H9 (cell line): ENCODE data around the gene SLC13A4. TPM values are rescaled to one million over a fixed set of nuclear protein-coding genes. Genes with fewer than 3 reads are reported as not detected.
A peak's percentile ranks its signal among the peaks of the same experiment; 100 is the strongest.

Experiments
- DNase-seq: peaks from one replicate; pipeline ENCODE4 v3.0.0-alpha.2; 2017
- H2AFZ ChIP-seq: one replicate; pipeline ENCODE4 v1.6.1; 2013; ENCODE audit warnings: mild to moderate bottlenecking, low read length, control low read depth, moderate library complexity
- H2AK5ac ChIP-seq: 2 replicates; pipeline ENCODE4 v1.6.1; 2013; ENCODE audit warnings: low read length, control low read depth, mixed read lengths; ENCODE audit not compliant: insufficient read length
- H2BK120ac ChIP-seq: one replicate; pipeline ENCODE4 v1.6.1; 2013; ENCODE audit warnings: low read depth, mild to moderate bottlenecking, low read length, control low read depth, inconsistent platforms; ENCODE audit not compliant: poor library complexity, severe bottlenecking
- H2BK12ac ChIP-seq: 2 replicates; pipeline ENCODE4 v1.6.1; 2013; ENCODE audit warnings: low read length, control low read depth, mixed read lengths, low read depth; ENCODE audit not compliant: insufficient read length
- H2BK15ac ChIP-seq: 2 replicates; pipeline ENCODE4 v1.6.1; 2013; ENCODE audit warnings: low read depth, low read length, control low read depth
- H2BK20ac ChIP-seq: one replicate; pipeline ENCODE4 v1.6.1; 2013; ENCODE audit warnings: low read depth, mild to moderate bottlenecking, low read length, control low read depth, inconsistent platforms; ENCODE audit not compliant: poor library complexity, severe bottlenecking
- H2BK5ac ChIP-seq: 2 replicates; pipeline ENCODE4 v1.6.1; 2013; ENCODE audit warnings: low read length, control low read depth, mixed read lengths; ENCODE audit not compliant: insufficient read length
- H3K14ac ChIP-seq: 2 replicates; pipeline ENCODE4 v1.6.1; 2013; ENCODE audit warnings: low read length, control low read depth; ENCODE audit not compliant: insufficient read depth
- H3K18ac ChIP-seq: 2 replicates; pipeline ENCODE4 v1.6.1; 2013; ENCODE audit warnings: low read depth, mild to moderate bottlenecking, mixed read lengths, low read length, control low read depth; ENCODE audit not compliant: insufficient read length
- H3K23ac ChIP-seq: 2 replicates; pipeline ENCODE4 v1.6.1; 2013; ENCODE audit warnings: low read length, control low read depth, mixed read lengths, low read depth; ENCODE audit not compliant: insufficient read length
- H3K23me2 ChIP-seq: 2 replicates; pipeline ENCODE4 v1.6.1; 2013; ENCODE audit warnings: low read depth, mild to moderate bottlenecking, mixed read lengths, low read length, control low read depth; ENCODE audit not compliant: insufficient read length, poor library complexity, severe bottlenecking
- H3K27ac ChIP-seq: 2 replicates; pipeline ENCODE4 v1.5.1; 2013; ENCODE audit warnings: low read length, control low read depth, mixed read lengths, low read depth; ENCODE audit not compliant: insufficient read length
- H3K27me3 ChIP-seq: 2 replicates; pipeline ENCODE4 v1.6.1; 2013; ENCODE audit warnings: low read length, control low read depth, inconsistent platforms; ENCODE audit not compliant: insufficient read depth
- H3K4ac ChIP-seq: 2 replicates; pipeline ENCODE4 v1.6.1; 2013; ENCODE audit warnings: low read depth, mild to moderate bottlenecking, control low read depth, inconsistent platforms, low read length, moderate library complexity
- H3K4me1 ChIP-seq: 2 replicates; pipeline ENCODE4 v1.6.1; 2013; ENCODE audit warnings: low read length, control low read depth, inconsistent platforms; ENCODE audit not compliant: insufficient read depth
- H3K4me2 ChIP-seq: 2 replicates; pipeline ENCODE4 v1.6.1; 2013; ENCODE audit warnings: low read length, control low read depth, mixed read lengths; ENCODE audit not compliant: insufficient read length, insufficient read depth
- H3K56ac ChIP-seq: 2 replicates; pipeline ENCODE4 v1.6.1; 2013; ENCODE audit warnings: low read depth, mild to moderate bottlenecking, mixed read lengths, low read length, control low read depth; ENCODE audit not compliant: insufficient read length
- H3K79me1 ChIP-seq: 2 replicates; pipeline ENCODE4 v1.6.1; 2013; ENCODE audit warnings: low read depth, mild to moderate bottlenecking, moderate library complexity, low read length, control low read depth, inconsistent platforms; ENCODE audit not compliant: insufficient read depth, poor library complexity, severe bottlenecking
- H3K79me2 ChIP-seq: 2 replicates; pipeline ENCODE4 v1.6.1; 2013; ENCODE audit warnings: low read length, control low read depth, inconsistent platforms; ENCODE audit not compliant: insufficient read depth
- H3K9ac ChIP-seq: 2 replicates; pipeline ENCODE4 v1.6.1; 2013; ENCODE audit warnings: low read length, control low read depth, mixed read lengths; ENCODE audit not compliant: insufficient read length; ENCODE audit errors: extremely low read depth
- H3K9me3 ChIP-seq: one replicate; pipeline ENCODE4 v1.6.1; 2013; ENCODE audit warnings: low read depth, low read length, inconsistent platforms; ENCODE audit not compliant: control insufficient read depth
- H3T11ph ChIP-seq: one replicate; pipeline ENCODE4 v1.6.1; 2013; ENCODE audit warnings: mild to moderate bottlenecking, low read length, control low read depth, inconsistent platforms
- H4K20me1 ChIP-seq: one replicate; pipeline ENCODE4 v1.6.1; 2013; ENCODE audit not compliant: control insufficient read depth, insufficient read length, insufficient read depth
- H4K5ac ChIP-seq: 2 replicates; pipeline ENCODE4 v1.6.1; 2013; ENCODE audit warnings: low read depth, mild to moderate bottlenecking, mixed read lengths, low read length, control low read depth; ENCODE audit not compliant: insufficient read length
- H4K8ac ChIP-seq: replicated peaks from 2 replicates; pipeline ENCODE4 v1.6.1; 2013; ENCODE audit warnings: low read length, control low read depth, mixed read lengths, low read depth; ENCODE audit not compliant: insufficient read length
- H4K91ac ChIP-seq: 2 replicates; pipeline ENCODE4 v1.6.1; 2013; ENCODE audit warnings: low read depth, mild to moderate bottlenecking, moderate library complexity, mixed read lengths, low read length, control low read depth; ENCODE audit not compliant: insufficient read length
- H3K27ac Mint-ChIP-seq, 3 experiments: 2 replicates in 2 of 3; 3 replicates in 1 of 3; pipeline ENCODE4 v1.8.0; 2020 to 2021; ENCODE audit warnings: mixed read lengths in 3 of 3, mild to moderate bottlenecking in 1 of 3, moderate library complexity in 1 of 3
- H3K27me3 Mint-ChIP-seq: 2 replicates; pipeline ENCODE4 v1.8.0; 2021; ENCODE audit warnings: low read depth, mild to moderate bottlenecking, moderate library complexity, mixed read lengths
- H3K36me3 Mint-ChIP-seq, 3 experiments: 2 replicates in 2 of 3; 3 replicates in 1 of 3; pipeline ENCODE4 v1.8.0; 2020 to 2021; ENCODE audit warnings: low read depth in 3 of 3, mixed read lengths in 3 of 3; ENCODE audit not compliant: insufficient read depth in 1 of 3
- H3K4me1 Mint-ChIP-seq, 2 experiments: 2 replicates each; pipeline ENCODE4 v1.8.0; 2020; ENCODE audit warnings: mixed read lengths in 2 of 2
- H3K4me3 Mint-ChIP-seq, 2 experiments: 2 replicates in 1 of 2; 3 replicates in 1 of 2; pipeline ENCODE4 v1.8.0; 2020 to 2021; ENCODE audit warnings: mild to moderate bottlenecking in 2 of 2, mixed read lengths in 2 of 2, moderate library complexity in 1 of 2
- H3K9me3 Mint-ChIP-seq, 2 experiments: 2 replicates in 1 of 2; 3 replicates in 1 of 2; pipeline ENCODE4 v1.8.0; 2020; ENCODE audit warnings: mild to moderate bottlenecking in 2 of 2, mixed read lengths in 2 of 2, moderate library complexity in 1 of 2
- WGBS: extraction: QIAGEN DNeasy Blood & Tissue Kit; methylation state at CpG from one replicate; pipeline ENCODE4 v1.1.7; 2013; ENCODE audit warnings: missing lambda C conversion rate, low lambda C conversion rate, mixed read lengths; ENCODE audit not compliant: insufficient read length; ENCODE audit errors: extremely low coverage; 5-methylcytosine and 5-hydroxymethylcytosine counted together
- total RNA-seq: library from RNA; stranded (reverse); gene quantifications from 2 replicates; pipeline ENCODE4 v1.2.1, GENCODE V29; 2021
- TF ChIP-seq, protein P1 (sequence below): fragments of 200-600 bp; sonication (generic); conservative IDR thresholded peaks from 3 replicates; pipeline ENCODE4 v1.8.0; 2021; ENCODE audit warnings: antibody characterized with exemption, mild to moderate bottlenecking

SLC13A4 gene
- total RNA-seq, 1 experiment from 2014 or later, result 3.5 TPM

DNA sequence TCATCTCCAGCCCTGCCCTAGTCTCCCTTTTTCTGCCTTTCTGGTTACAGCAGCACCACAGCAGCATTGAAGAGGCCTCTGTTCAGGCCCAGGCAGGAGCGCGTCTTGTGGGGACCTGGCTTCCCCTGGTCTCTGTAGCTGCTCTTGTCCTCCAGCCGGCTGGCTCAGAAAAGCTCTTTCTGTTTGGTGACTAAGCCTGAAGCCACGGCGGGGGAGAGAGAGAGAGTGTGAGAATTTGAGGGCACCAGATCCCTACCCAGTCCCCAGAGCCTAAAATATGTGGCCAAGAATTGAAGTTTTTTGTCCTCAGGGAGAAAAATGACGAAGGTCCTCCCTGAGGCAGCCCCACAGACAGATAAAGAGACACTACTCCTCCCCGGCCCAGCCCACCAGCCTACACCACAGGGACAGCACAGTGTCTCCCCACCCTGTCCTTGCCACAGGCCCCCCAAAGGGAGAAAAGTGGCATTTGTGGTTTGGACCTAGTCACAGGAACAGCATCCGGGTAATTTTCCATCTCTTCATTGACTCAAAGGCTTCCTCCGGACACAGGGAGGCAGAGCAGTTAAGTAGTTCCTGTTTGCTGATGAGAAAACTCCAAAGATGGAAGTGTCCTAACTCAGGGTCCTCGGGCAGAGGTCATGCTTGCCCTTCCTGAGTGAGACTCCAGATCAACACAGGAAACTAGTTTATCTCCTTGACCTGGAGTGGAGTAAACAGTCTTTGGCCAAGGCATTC lies 33.9 kb upstream of the SLC13A4 start:
- Histone ChIP-seq H2AK5ac (no peak overlapping the region), H3K27me3 (no peaks in the 10 kb centered on the region), H3K9ac (no peak overlapping the region), H3K79me2 (no peaks in the 10 kb centered on the region), H3K4me1 (peaks cover 5% of the 10 kb centered on the region; the same call in 1 of the 2 replicates), H3K4ac (no peak overlapping the region), H2BK5ac (no peak overlapping the region), H3K23ac (no peak overlapping the region), H4K20me1 (no peaks in the 10 kb centered on the region), H3K9me3 (no peaks in the 10 kb centered on the region), H3K14ac (no peak overlapping the region), H3K18ac (peak overlapping the region; percentile 42), H2BK12ac (no peak overlapping the region), H2BK15ac (no peak overlapping the region), H2BK120ac (no peak overlapping the region), H3K4me2 (no peak overlapping the region), H3K23me2 (no peaks in the 10 kb centered on the region), H3K27ac (no peak overlapping the region), H3K79me1 (no peaks in the 10 kb centered on the region), H3T11ph (no peak overlapping the region), H4K5ac (no peak overlapping the region), H4K8ac (no peak overlapping the region), H4K91ac (no peak overlapping the region), H2AFZ (no peak overlapping the region), H2BK20ac (no peak overlapping the region), H3K56ac (no peak overlapping the region)
- Mint-ChIP-seq H3K4me3 (no peak overlapping the region), H3K36me3 (peaks cover 2 to 3% (median 2%) of the 10 kb centered on the region in 3 experiments; a peak in 4 of 7 replicates), H3K4me1 (peaks cover 20 to 33% of the 10 kb centered on the region in 2 experiments), H3K27ac (peak overlapping the region in 1 of 3 experiments; percentile 37; a peak in 1 of 7 replicates), H3K27me3 (no peaks in the 10 kb centered on the region; the same call in 1 of the 2 replicates), H3K9me3 (peaks cover under 1 to 6% of the 10 kb centered on the region in 2 experiments; a peak in 2 of 5 replicates)
- no peak for DNase-seq
- WGBS, result no CpG with 5 or more reads among the region's 10 CpGs
- TF ChIP-seq, protein P1, sequence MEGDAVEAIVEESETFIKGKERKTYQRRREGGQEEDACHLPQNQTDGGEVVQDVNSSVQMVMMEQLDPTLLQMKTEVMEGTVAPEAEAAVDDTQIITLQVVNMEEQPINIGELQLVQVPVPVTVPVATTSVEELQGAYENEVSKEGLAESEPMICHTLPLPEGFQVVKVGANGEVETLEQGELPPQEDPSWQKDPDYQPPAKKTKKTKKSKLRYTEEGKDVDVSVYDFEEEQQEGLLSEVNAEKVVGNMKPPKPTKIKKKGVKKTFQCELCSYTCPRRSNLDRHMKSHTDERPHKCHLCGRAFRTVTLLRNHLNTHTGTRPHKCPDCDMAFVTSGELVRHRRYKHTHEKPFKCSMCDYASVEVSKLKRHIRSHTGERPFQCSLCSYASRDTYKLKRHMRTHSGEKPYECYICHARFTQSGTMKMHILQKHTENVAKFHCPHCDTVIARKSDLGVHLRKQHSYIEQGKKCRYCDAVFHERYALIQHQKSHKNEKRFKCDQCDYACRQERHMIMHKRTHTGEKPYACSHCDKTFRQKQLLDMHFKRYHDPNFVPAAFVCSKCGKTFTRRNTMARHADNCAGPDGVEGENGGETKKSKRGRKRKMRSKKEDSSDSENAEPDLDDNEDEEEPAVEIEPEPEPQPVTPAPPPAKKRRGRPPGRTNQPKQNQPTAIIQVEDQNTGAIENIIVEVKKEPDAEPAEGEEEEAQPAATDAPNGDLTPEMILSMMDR, result no peak
